Prostate gland (tissue), 2 donors: ENCODE measurements around the gene WWOX.

ENCODE experiments used
- CTCF ChIP-seq, 4 experiments: fragments of 200-600 bp in 2 of 4; fragments of 450-650 bp in 2 of 4; sonication (generic) in 2 of 4; IDR thresholded peaks; 1 replicate in 3 of 4; 2 replicates in 1 of 4; pipeline ENCODE4 v1.5.1; 2016 to 2019; ENCODE audit warnings: antibody characterized with exemption in 4 of 4, mild to moderate bottlenecking in 2 of 4, moderate library complexity in 2 of 4
- POLR2A ChIP-seq: fragments of 450-650 bp; IDR thresholded peaks from one replicate; pipeline ENCODE4 v1.6.1; 2016; ENCODE audit warnings: antibody characterized with exemption, mild to moderate bottlenecking

DNA sequence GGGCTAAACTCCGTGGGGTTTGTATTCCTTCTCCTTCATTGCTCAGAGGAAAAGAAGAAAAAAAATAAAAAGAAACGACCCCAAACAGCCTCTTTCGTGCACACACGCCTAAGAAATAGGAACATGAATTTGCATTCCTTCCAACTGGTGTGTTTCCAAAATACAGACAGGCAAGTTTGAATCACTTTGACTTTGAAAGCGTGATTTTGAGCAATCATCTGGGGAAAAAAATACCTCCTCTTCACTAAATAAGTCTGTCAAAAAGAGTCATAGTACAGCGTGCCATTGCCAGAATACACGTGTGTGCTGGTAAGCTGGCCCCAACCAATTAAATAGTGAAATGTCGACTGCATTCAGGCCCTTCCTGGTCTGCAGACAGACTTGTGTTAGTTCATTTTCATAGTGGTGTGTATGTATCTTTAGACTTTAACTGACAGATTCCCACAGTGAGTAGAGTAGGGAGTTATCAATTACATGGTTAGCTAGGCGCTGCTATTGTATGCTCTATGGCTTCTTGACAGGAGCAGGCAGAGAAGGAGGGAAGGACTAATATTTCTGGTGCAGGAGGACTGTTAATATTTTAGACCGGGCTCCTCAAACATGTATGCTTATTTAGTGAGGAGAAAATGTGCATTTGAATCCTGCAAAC is 882.8 kb downstream of the WWOX start:
- no peak for TF ChIP-seq CTCF (IDR thresholded peaks at IDR 0.05)
- TF ChIP-seq POLR2A: no peak
